ENCODE results near the gene TRAF3IP1.

DNA sequence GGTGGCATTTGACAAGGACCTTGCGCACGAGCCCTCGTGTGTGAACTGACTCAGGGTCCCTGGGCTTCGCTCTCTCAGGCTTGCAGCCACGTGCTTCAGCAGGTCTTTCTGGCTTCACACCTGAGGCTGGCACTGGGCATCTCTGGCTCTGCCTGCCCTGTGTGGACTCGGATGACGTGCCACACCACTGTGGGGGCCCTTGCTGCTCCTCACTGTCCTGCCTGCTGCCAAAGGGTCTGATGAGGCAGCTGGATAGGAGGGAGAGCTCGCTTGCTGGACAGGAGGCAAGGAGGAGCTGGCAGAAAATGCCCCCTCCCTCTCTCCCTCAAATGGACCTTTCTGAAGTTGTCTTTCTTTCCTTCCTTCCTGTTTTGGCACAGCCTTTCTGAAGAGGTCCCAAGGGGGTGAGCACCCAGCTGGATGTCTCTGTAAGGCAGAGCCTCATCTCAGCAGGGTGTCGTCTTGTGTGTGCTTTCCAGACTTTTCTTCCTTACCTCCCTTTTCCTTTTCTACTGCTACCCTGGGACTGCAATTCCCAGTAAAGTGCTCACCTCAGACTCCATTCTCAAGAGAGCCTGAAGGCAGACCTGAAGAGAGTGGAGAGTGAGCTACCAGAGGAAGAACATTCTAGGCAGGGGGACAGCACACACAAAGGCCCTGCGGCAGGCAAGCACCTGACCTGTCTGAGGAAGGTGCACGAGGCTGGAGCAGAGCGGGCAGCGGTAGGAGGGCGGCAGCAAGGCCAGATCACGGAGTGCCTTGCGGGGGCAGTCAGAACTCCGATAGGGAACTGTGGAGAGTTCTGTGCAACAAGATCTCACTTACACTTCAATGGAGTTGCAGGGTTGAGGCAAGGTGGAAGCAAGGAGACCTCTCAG is 37.2 kb upstream of the TRAF3IP1 start:
- TF ChIP-seq, protein P1, sequence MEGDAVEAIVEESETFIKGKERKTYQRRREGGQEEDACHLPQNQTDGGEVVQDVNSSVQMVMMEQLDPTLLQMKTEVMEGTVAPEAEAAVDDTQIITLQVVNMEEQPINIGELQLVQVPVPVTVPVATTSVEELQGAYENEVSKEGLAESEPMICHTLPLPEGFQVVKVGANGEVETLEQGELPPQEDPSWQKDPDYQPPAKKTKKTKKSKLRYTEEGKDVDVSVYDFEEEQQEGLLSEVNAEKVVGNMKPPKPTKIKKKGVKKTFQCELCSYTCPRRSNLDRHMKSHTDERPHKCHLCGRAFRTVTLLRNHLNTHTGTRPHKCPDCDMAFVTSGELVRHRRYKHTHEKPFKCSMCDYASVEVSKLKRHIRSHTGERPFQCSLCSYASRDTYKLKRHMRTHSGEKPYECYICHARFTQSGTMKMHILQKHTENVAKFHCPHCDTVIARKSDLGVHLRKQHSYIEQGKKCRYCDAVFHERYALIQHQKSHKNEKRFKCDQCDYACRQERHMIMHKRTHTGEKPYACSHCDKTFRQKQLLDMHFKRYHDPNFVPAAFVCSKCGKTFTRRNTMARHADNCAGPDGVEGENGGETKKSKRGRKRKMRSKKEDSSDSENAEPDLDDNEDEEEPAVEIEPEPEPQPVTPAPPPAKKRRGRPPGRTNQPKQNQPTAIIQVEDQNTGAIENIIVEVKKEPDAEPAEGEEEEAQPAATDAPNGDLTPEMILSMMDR (IDR thresholded peaks at IDR 0.05; ENCODE audit: low read depth, low read length, missing input control) = no peak
- no peak for TF ChIP-seq TAF1 (conservative IDR thresholded peaks at IDR 0.05)
- no peak for TF ChIP-seq YY1 (IDR thresholded peaks at IDR 0.05)
- TF ChIP-seq, protein P2, sequence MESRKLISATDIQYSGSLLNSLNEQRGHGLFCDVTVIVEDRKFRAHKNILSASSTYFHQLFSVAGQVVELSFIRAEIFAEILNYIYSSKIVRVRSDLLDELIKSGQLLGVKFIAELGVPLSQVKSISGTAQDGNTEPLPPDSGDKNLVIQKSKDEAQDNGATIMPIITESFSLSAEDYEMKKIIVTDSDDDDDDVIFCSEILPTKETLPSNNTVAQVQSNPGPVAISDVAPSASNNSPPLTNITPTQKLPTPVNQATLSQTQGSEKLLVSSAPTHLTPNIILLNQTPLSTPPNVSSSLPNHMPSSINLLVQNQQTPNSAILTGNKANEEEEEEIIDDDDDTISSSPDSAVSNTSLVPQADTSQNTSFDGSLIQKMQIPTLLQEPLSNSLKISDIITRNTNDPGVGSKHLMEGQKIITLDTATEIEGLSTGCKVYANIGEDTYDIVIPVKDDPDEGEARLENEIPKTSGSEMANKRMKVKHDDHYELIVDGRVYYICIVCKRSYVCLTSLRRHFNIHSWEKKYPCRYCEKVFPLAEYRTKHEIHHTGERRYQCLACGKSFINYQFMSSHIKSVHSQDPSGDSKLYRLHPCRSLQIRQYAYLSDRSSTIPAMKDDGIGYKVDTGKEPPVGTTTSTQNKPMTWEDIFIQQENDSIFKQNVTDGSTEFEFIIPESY (IDR thresholded peaks at IDR 0.05) = no peak
- no peak for TF ChIP-seq JUND (IDR thresholded peaks at IDR 0.05)
- no peak for TF ChIP-seq EGR1 (IDR thresholded peaks at IDR 0.05; ENCODE audit: low read depth in 2 of 2)
- no peak for TF ChIP-seq RAD21 (IDR thresholded peaks at IDR 0.05)
- TF ChIP-seq, protein P3, sequence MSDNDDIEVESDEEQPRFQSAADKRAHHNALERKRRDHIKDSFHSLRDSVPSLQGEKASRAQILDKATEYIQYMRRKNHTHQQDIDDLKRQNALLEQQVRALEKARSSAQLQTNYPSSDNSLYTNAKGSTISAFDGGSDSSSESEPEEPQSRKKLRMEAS (IDR thresholded peaks at IDR 0.05) = no peak
- TF ChIP-seq REST (IDR thresholded peaks at IDR 0.05) = no peak

All from liver (tissue), 3 donors.